OCI-LY7 (cell line): ENCODE measurements around the gene RHOT1.

Source experiments
- EZH2phosphoT487 ChIP-seq: fragments of 200-600 bp; sonication (generic); IDR thresholded peaks from 2 replicates; pipeline ENCODE4 v1.6.1; 2018; ENCODE audit warnings: low read depth, borderline replicate concordance, mild to moderate bottlenecking, mixed run types, antibody characterized with exemption, low read length, moderate library complexity, mixed read lengths
- TF ChIP-seq, protein P1 (sequence below): fragments of 200-600 bp; sonication (generic); conservative IDR thresholded peaks from 2 replicates; pipeline ENCODE4 v1.5.1; 2014; ENCODE audit warnings: mild to moderate bottlenecking, antibody characterized with exemption, low read length, moderate library complexity, mixed read lengths

DNA sequence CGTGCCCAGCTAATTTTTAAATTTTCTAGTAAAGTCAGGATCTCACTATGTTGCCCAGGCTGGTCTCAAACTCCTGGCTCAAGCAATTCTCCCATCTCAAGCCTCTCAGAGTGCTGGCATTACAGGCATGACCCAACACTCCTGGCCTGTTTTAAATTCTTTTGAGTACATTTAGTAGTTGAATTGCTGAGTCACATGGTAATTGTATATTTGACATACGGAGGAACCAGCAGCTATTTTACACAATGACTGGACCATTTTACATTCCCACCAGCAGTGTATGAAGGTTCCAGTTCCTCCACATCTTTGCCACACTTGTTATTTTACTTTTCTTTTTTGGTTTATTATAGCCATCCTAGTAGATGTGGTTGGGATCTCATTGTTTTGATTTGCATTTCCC is 43.6 kb downstream of the RHOT1 start:
- TF ChIP-seq, protein P1, sequence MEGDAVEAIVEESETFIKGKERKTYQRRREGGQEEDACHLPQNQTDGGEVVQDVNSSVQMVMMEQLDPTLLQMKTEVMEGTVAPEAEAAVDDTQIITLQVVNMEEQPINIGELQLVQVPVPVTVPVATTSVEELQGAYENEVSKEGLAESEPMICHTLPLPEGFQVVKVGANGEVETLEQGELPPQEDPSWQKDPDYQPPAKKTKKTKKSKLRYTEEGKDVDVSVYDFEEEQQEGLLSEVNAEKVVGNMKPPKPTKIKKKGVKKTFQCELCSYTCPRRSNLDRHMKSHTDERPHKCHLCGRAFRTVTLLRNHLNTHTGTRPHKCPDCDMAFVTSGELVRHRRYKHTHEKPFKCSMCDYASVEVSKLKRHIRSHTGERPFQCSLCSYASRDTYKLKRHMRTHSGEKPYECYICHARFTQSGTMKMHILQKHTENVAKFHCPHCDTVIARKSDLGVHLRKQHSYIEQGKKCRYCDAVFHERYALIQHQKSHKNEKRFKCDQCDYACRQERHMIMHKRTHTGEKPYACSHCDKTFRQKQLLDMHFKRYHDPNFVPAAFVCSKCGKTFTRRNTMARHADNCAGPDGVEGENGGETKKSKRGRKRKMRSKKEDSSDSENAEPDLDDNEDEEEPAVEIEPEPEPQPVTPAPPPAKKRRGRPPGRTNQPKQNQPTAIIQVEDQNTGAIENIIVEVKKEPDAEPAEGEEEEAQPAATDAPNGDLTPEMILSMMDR = no peak
- TF ChIP-seq EZH2phosphoT487 = no peak
